CD4-positive, alpha-beta T cell treated with Interleukin-21 for 1 hour (primary cell): Measurements from ENCODE around the gene CENPX.

Experiments
- DNase-seq: peaks from one replicate; pipeline ENCODE4 v3.0.0-alpha.2; 2020

CENPX gene

GRCh38 chr17:82021900-82022309 lies 773 bp downstream of the CENPX start:
- no peak for DNase-seq

GRCh38 chr17:82021107-82021899 lies 1.4 kb downstream of the CENPX start:
- DNase-seq: peak; percentile 64

- DNase-seq: no peak
These were observed 2.0 kb downstream of the CENPX start for GRCh38 chr17:82020572-82021106.

GRCh38 chr17:82019690-82020571 lies 2.7 kb downstream of the CENPX start:
- DNase-seq: peak; percentile 58

GRCh38 chr17:82018989-82019689 lies 3.5 kb downstream of the CENPX start:
- no peak for DNase-seq

- no peak for DNase-seq
These were observed 4.3 kb downstream of the CENPX start for GRCh38 chr17:82018152-82018988.

- DNase-seq: no peak
These were observed 5.0 kb downstream of the CENPX start for GRCh38 chr17:82017612-82018151.

- DNase-seq: no peak
These were observed 5.7 kb downstream of the CENPX start for GRCh38 chr17:82016875-82017459.

GRCh38 chr17:82016061-82016874 lies 6.4 kb downstream of the CENPX start:
- DNase-seq: no peak

GRCh38 chr17:82015311-82015971 lies 7.2 kb downstream of the CENPX start:
- DNase-seq: no peak

- DNase-seq: no peak
These were observed 7.7 kb downstream of the CENPX start for GRCh38 chr17:82014971-82015310.

GRCh38 chr17:82014432-82014831 lies 8.2 kb downstream of the CENPX start:
- DNase-seq: no peak

- DNase-seq: no peak
These were observed 8.8 kb downstream of the CENPX start for GRCh38 chr17:82013772-82014321.

GRCh38 chr17:82013341-82013740 lies 9.3 kb downstream of the CENPX start:
- no peak for DNase-seq

GRCh38 chr17:82012640-82013295 lies 9.9 kb downstream of the CENPX start:
- DNase-seq: no peak

- DNase-seq: no peak
These were observed 10.4 kb downstream of the CENPX start for GRCh38 chr17:82012261-82012639.

GRCh38 chr17:82011617-82012187 lies 11.0 kb downstream of the CENPX start:
- no peak for DNase-seq

GRCh38 chr17:82010575-82011525 lies 11.8 kb downstream of the CENPX start:
- no peak for DNase-seq
